Lower leg skin (tissue), 3 donors: Measurements from ENCODE around the gene NKD2.

Source experiments
- POLR2A ChIP-seq, 2 donors: fragments of 450-650 bp; IDR thresholded peaks; one replicate each; pipeline ENCODE4 v1.6.1; 2016 to 2017; ENCODE audit warnings: antibody characterized with exemption in 2 of 2, mild to moderate bottlenecking in 1 of 2, moderate library complexity in 1 of 2
- TF ChIP-seq, protein P1 (sequence below), 3 donors: fragments of 450-650 bp; IDR thresholded peaks; one replicate each; pipeline ENCODE4 v1.5.1; 2016; ENCODE audit warnings: antibody characterized with exemption in 3 of 3, mild to moderate bottlenecking in 3 of 3, moderate library complexity in 2 of 3

DNA sequence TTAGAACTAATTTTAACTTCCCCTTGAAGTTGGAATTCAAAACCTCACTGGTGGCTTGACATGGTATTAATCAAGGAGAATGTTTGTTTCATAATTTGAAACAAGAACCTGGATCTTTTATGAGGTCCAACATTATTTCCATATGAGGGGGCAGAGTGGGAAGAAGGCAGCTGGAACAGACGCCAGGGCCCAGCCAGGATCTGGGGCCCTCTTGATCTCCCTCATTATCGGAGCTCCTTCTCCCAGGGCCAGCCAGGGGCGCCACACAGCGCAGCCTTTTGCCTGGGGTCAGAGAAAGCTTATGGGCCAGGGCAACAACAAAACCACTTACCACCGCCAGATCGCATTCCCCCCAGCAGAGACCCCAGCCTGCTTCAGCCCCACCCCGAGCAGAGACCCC, 27.1 kb upstream of the NKD2 start:
- TF ChIP-seq, protein P1, sequence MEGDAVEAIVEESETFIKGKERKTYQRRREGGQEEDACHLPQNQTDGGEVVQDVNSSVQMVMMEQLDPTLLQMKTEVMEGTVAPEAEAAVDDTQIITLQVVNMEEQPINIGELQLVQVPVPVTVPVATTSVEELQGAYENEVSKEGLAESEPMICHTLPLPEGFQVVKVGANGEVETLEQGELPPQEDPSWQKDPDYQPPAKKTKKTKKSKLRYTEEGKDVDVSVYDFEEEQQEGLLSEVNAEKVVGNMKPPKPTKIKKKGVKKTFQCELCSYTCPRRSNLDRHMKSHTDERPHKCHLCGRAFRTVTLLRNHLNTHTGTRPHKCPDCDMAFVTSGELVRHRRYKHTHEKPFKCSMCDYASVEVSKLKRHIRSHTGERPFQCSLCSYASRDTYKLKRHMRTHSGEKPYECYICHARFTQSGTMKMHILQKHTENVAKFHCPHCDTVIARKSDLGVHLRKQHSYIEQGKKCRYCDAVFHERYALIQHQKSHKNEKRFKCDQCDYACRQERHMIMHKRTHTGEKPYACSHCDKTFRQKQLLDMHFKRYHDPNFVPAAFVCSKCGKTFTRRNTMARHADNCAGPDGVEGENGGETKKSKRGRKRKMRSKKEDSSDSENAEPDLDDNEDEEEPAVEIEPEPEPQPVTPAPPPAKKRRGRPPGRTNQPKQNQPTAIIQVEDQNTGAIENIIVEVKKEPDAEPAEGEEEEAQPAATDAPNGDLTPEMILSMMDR (IDR thresholded peaks at IDR 0.05) = no peak
- TF ChIP-seq POLR2A (IDR thresholded peaks at IDR 0.05) = no peak
